Rectal smooth muscle tissue (tissue), 1 donor: ENCODE results near the gene OLFML2B.

Experiments
- H3K27ac ChIP-seq: one replicate; pipeline ENCODE4 v1.7.0; 2013; ENCODE audit warnings: low read depth, low read length, inconsistent platforms
- H3K27me3 ChIP-seq: one replicate; pipeline ENCODE4 v1.7.0; 2013; ENCODE audit warnings: low read length; ENCODE audit not compliant: control insufficient read depth, insufficient read depth
- H3K36me3 ChIP-seq: one replicate; pipeline ENCODE4 v1.7.0; 2013; ENCODE audit warnings: low read length; ENCODE audit not compliant: control insufficient read depth, insufficient read depth
- H3K4me1 ChIP-seq: one replicate; pipeline ENCODE4 v1.7.0; 2013; ENCODE audit warnings: low read length; ENCODE audit not compliant: control insufficient read depth, insufficient read depth
- H3K4me3 ChIP-seq: one replicate; pipeline ENCODE4 v1.7.0; 2013; ENCODE audit warnings: low read length
- H3K9ac ChIP-seq: one replicate; pipeline ENCODE4 v1.7.0; 2013; ENCODE audit warnings: low read length

OLFML2B gene

DNA sequence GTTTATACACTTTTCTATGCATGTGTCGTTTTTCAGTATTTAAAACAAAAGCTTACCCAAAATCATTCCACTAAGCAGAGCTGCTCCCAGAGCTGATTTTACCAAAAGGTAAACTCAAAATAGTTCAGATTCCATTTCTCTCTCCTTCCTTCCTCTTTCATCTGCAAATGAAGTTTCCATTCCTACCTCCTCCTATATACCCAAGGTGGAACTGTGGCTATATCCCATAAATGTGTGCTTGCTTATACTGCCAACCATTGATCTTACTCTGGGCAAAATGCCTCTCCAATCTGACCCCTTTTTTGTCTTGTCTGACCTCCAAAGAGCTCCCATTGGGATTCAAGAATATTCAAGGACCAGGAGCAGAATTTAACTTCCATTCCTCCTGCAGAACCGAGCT, 9.5 kb downstream of the OLFML2B start:
- H3K4me3 ChIP-seq = no peak overlapping the region
- no peak overlapping the region for H3K9ac ChIP-seq
- H3K27ac ChIP-seq = no peak overlapping the region
- H3K4me1 ChIP-seq = peaks cover 14% of the 10 kb centered on the region
- no peaks in the 10 kb centered on the region for H3K36me3 ChIP-seq
- no peaks in the 10 kb centered on the region for H3K27me3 ChIP-seq

GRCh38 chr1:162013289-162013688, 10.4 kb downstream of the OLFML2B start:
- no peak overlapping the region for H3K4me3 ChIP-seq
- no peak overlapping the region for H3K27ac ChIP-seq
- no peak overlapping the region for H3K9ac ChIP-seq
- no peaks in the 10 kb centered on the region for H3K36me3 ChIP-seq
- H3K27me3 ChIP-seq = no peaks in the 10 kb centered on the region
- peaks cover 14% of the 10 kb centered on the region for H3K4me1 ChIP-seq

GRCh38 chr1:162011337-162012012, 12.2 kb downstream of the OLFML2B start:
- Histone ChIP-seq H3K4me3 (no peak overlapping the region), H3K9ac (no peak overlapping the region), H3K27ac (peak overlapping the region; percentile 58), H3K4me1 (peaks cover 14% of the 10 kb centered on the region), H3K27me3 (no peaks in the 10 kb centered on the region), H3K36me3 (no peaks in the 10 kb centered on the region)

DNA sequence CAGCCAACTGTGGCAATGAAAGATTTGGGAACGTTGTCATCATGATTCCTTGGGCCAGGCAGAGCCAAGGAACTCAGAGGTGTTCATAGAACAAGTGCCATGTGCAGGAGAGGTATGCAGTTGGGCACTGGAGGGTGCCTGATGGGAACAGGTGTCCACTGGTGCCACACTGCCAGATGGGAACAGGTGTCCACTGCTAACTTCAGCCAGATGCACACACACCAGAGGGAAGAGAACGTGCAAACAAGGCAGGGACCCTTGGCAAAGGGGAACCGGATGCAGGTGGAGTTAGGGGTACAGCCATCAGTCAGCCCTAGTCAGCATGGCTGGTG, 13.5 kb downstream of the OLFML2B start:
- Histone ChIP-seq H3K27me3 (no peaks in the 10 kb centered on the region), H3K9ac (no peak overlapping the region), H3K27ac (no peak overlapping the region), H3K36me3 (no peaks in the 10 kb centered on the region), H3K4me3 (no peak overlapping the region), H3K4me1 (peaks cover 14% of the 10 kb centered on the region)

- Histone ChIP-seq H3K27ac (no peak overlapping the region), H3K4me1 (peaks cover 14% of the 10 kb centered on the region), H3K9ac (no peak overlapping the region), H3K36me3 (no peaks in the 10 kb centered on the region), H3K27me3 (no peaks in the 10 kb centered on the region), H3K4me3 (no peak overlapping the region)
Observed at GRCh38 chr1:162009501-162010174, 14.0 kb downstream of the OLFML2B start.

GRCh38 chr1:162008799-162009198, 14.9 kb downstream of the OLFML2B start:
- Histone ChIP-seq H3K27me3 (no peaks in the 10 kb centered on the region), H3K4me1 (peaks cover 14% of the 10 kb centered on the region), H3K4me3 (no peak overlapping the region), H3K36me3 (no peaks in the 10 kb centered on the region), H3K27ac (no peak overlapping the region), H3K9ac (no peak overlapping the region)

GRCh38 chr1:162007466-162007865, 16.2 kb downstream of the OLFML2B start:
- no peak overlapping the region for H3K27ac ChIP-seq
- no peaks in the 10 kb centered on the region for H3K36me3 ChIP-seq
- no peak overlapping the region for H3K4me3 ChIP-seq
- no peak overlapping the region for H3K9ac ChIP-seq
- no peaks in the 10 kb centered on the region for H3K27me3 ChIP-seq
- peaks cover 12% of the 10 kb centered on the region for H3K4me1 ChIP-seq

DNA sequence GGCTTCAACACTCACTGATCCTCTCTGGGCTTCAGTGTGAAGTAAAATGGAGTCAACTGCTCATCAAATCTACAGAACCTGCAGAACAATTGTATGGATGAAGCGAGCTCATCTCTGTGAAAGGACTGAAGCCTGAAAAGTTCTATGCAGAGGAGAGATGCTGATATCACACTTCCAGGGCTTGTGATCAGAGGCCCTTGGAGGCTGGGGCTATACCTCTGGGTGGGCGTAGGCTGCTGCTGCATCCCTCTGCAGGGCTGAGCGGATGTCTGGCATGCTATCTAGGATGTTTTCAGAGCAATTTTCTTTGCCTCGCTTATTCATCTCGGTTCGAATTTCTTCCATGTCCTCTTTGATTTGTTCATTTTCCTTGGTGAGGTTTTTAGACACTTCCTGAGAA, 17.6 kb downstream of the OLFML2B start:
- Histone ChIP-seq H3K9ac (no peak overlapping the region), H3K4me3 (no peak overlapping the region), H3K36me3 (no peaks in the 10 kb centered on the region), H3K4me1 (no peaks in the 10 kb centered on the region), H3K27ac (no peak overlapping the region), H3K27me3 (no peaks in the 10 kb centered on the region)

DNA sequence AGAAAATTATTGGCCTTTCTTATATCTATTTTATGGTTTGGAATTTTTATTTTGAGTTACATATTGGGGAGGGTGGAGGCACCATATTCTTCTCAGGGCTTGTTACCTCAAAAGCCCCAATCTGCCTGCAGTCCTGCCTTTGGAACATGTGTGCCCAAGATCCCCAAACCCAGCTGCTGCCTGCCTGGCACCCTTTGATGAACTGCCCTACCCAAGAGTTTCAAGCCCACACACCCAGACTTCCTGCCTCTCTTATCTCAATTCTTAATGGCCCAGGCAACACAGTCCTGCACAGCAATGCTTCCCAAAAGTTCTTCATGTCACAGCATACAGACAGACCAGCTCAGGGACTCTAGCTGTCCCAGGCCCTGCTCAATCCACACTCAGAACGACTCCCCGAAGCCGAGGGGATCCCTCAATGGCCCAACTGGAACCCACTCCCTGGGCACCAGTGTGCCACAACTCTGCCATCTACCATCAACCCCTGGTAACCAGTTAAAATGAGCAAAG, 19.2 kb downstream of the OLFML2B start:
- no peak overlapping the region for H3K27ac ChIP-seq
- peaks cover 5% of the 10 kb centered on the region for H3K36me3 ChIP-seq
- H3K4me3 ChIP-seq = no peak overlapping the region
- H3K9ac ChIP-seq = no peak overlapping the region
- no peaks in the 10 kb centered on the region for H3K27me3 ChIP-seq
- no peaks in the 10 kb centered on the region for H3K4me1 ChIP-seq

DNA sequence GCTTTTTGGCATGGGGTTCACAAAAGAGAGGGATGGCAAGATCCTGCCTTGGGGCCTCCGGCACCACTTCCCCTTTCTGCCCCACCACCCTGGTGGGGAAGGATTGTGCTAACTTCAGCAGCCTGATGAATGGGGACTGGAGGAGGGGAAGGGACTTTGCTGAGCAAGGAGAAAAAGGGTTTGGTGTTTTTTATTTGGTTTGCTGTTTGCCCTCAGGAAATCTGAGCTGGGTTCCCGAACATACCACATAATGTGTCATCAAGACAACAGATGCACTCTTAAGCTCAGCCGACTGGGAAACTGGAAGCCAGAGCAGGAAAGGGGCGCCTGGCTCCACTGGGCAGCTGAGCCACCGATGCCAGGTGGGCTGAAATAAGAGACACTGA, 19.8 kb downstream of the OLFML2B start:
- H3K4me1 ChIP-seq = no peaks in the 10 kb centered on the region
- no peak overlapping the region for H3K4me3 ChIP-seq
- H3K27ac ChIP-seq = no peak overlapping the region
- no peak overlapping the region for H3K9ac ChIP-seq
- no peaks in the 10 kb centered on the region for H3K27me3 ChIP-seq
- H3K36me3 ChIP-seq = peaks cover 5% of the 10 kb centered on the region

GRCh38 chr1:162003061-162003829, 20.4 kb downstream of the OLFML2B start:
- Histone ChIP-seq H3K4me1 (no peaks in the 10 kb centered on the region), H3K27me3 (no peaks in the 10 kb centered on the region), H3K36me3 (peaks cover 5% of the 10 kb centered on the region), H3K27ac (peak overlapping the region; percentile 22), H3K4me3 (peak overlapping the region; percentile 14), H3K9ac (no peak overlapping the region)

DNA sequence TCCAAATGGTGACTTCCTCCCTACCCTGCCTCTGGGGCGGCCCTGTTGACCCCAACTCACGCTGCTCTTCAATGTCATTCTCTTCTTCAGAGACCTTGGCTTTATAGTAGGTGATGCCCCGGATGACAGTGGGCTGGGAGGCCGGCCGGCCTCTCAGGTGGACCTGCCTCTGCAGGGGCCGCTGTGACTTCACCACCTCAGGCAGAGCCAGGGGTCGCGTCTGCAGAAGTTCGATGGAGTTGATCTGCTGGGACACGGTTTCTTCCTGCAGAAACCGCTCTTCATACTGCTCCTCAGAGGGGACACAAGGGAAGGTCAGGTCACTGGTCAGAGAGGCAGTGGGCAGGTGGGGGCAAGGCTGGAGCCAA, 23.6 kb downstream of the OLFML2B start:
- Histone ChIP-seq H3K4me3 (no peak overlapping the region), H3K4me1 (no peaks in the 10 kb centered on the region), H3K36me3 (peaks cover 11% of the 10 kb centered on the region), H3K27ac (no peak overlapping the region), H3K9ac (no peak overlapping the region), H3K27me3 (no peaks in the 10 kb centered on the region)
